H9 (cell line): ENCODE measurements around the gene CCND2. TPM values are rescaled to one million over a fixed set of nuclear protein-coding genes. Genes with fewer than 3 reads are reported as not detected.

ENCODE experiments used
- DNase-seq: peaks from one replicate; pipeline ENCODE4 v3.0.0-alpha.2; 2017
- H2AFZ ChIP-seq: one replicate; pipeline ENCODE4 v1.6.1; 2013; ENCODE audit warnings: mild to moderate bottlenecking, low read length, control low read depth, moderate library complexity
- H2AK5ac ChIP-seq: 2 replicates; pipeline ENCODE4 v1.6.1; 2013; ENCODE audit warnings: low read length, control low read depth, mixed read lengths; ENCODE audit not compliant: insufficient read length
- H2BK120ac ChIP-seq: one replicate; pipeline ENCODE4 v1.6.1; 2013; ENCODE audit warnings: low read depth, mild to moderate bottlenecking, low read length, control low read depth, inconsistent platforms; ENCODE audit not compliant: poor library complexity, severe bottlenecking
- H2BK12ac ChIP-seq: 2 replicates; pipeline ENCODE4 v1.6.1; 2013; ENCODE audit warnings: low read length, control low read depth, mixed read lengths, low read depth; ENCODE audit not compliant: insufficient read length
- H2BK15ac ChIP-seq: 2 replicates; pipeline ENCODE4 v1.6.1; 2013; ENCODE audit warnings: low read depth, low read length, control low read depth
- H2BK20ac ChIP-seq: one replicate; pipeline ENCODE4 v1.6.1; 2013; ENCODE audit warnings: low read depth, mild to moderate bottlenecking, low read length, control low read depth, inconsistent platforms; ENCODE audit not compliant: poor library complexity, severe bottlenecking
- H2BK5ac ChIP-seq: 2 replicates; pipeline ENCODE4 v1.6.1; 2013; ENCODE audit warnings: low read length, control low read depth, mixed read lengths; ENCODE audit not compliant: insufficient read length
- H3K14ac ChIP-seq: 2 replicates; pipeline ENCODE4 v1.6.1; 2013; ENCODE audit warnings: low read length, control low read depth; ENCODE audit not compliant: insufficient read depth
- H3K18ac ChIP-seq: 2 replicates; pipeline ENCODE4 v1.6.1; 2013; ENCODE audit warnings: low read depth, mild to moderate bottlenecking, mixed read lengths, low read length, control low read depth; ENCODE audit not compliant: insufficient read length
- H3K23ac ChIP-seq: 2 replicates; pipeline ENCODE4 v1.6.1; 2013; ENCODE audit warnings: low read length, control low read depth, mixed read lengths, low read depth; ENCODE audit not compliant: insufficient read length
- H3K23me2 ChIP-seq: 2 replicates; pipeline ENCODE4 v1.6.1; 2013; ENCODE audit warnings: low read depth, mild to moderate bottlenecking, mixed read lengths, low read length, control low read depth; ENCODE audit not compliant: insufficient read length, poor library complexity, severe bottlenecking
- H3K27ac ChIP-seq: 2 replicates; pipeline ENCODE4 v1.5.1; 2013; ENCODE audit warnings: low read length, control low read depth, mixed read lengths, low read depth; ENCODE audit not compliant: insufficient read length
- H3K27me3 ChIP-seq: 2 replicates; pipeline ENCODE4 v1.6.1; 2013; ENCODE audit warnings: low read length, control low read depth, inconsistent platforms; ENCODE audit not compliant: insufficient read depth
- H3K4ac ChIP-seq: 2 replicates; pipeline ENCODE4 v1.6.1; 2013; ENCODE audit warnings: low read depth, mild to moderate bottlenecking, control low read depth, inconsistent platforms, low read length, moderate library complexity
- H3K4me1 ChIP-seq: 2 replicates; pipeline ENCODE4 v1.6.1; 2013; ENCODE audit warnings: low read length, control low read depth, inconsistent platforms; ENCODE audit not compliant: insufficient read depth
- H3K4me2 ChIP-seq: 2 replicates; pipeline ENCODE4 v1.6.1; 2013; ENCODE audit warnings: low read length, control low read depth, mixed read lengths; ENCODE audit not compliant: insufficient read length, insufficient read depth
- H3K56ac ChIP-seq: 2 replicates; pipeline ENCODE4 v1.6.1; 2013; ENCODE audit warnings: low read depth, mild to moderate bottlenecking, mixed read lengths, low read length, control low read depth; ENCODE audit not compliant: insufficient read length
- H3K79me1 ChIP-seq: 2 replicates; pipeline ENCODE4 v1.6.1; 2013; ENCODE audit warnings: low read depth, mild to moderate bottlenecking, moderate library complexity, low read length, control low read depth, inconsistent platforms; ENCODE audit not compliant: insufficient read depth, poor library complexity, severe bottlenecking
- H3K79me2 ChIP-seq: 2 replicates; pipeline ENCODE4 v1.6.1; 2013; ENCODE audit warnings: low read length, control low read depth, inconsistent platforms; ENCODE audit not compliant: insufficient read depth
- H3K9ac ChIP-seq: 2 replicates; pipeline ENCODE4 v1.6.1; 2013; ENCODE audit warnings: low read length, control low read depth, mixed read lengths; ENCODE audit not compliant: insufficient read length; ENCODE audit errors: extremely low read depth
- H3K9me3 ChIP-seq: one replicate; pipeline ENCODE4 v1.6.1; 2013; ENCODE audit warnings: low read depth, low read length, inconsistent platforms; ENCODE audit not compliant: control insufficient read depth
- H3T11ph ChIP-seq: one replicate; pipeline ENCODE4 v1.6.1; 2013; ENCODE audit warnings: mild to moderate bottlenecking, low read length, control low read depth, inconsistent platforms
- H4K20me1 ChIP-seq: one replicate; pipeline ENCODE4 v1.6.1; 2013; ENCODE audit not compliant: control insufficient read depth, insufficient read length, insufficient read depth
- H4K5ac ChIP-seq: 2 replicates; pipeline ENCODE4 v1.6.1; 2013; ENCODE audit warnings: low read depth, mild to moderate bottlenecking, mixed read lengths, low read length, control low read depth; ENCODE audit not compliant: insufficient read length
- H4K8ac ChIP-seq: replicated peaks from 2 replicates; pipeline ENCODE4 v1.6.1; 2013; ENCODE audit warnings: low read length, control low read depth, mixed read lengths, low read depth; ENCODE audit not compliant: insufficient read length
- H4K91ac ChIP-seq: 2 replicates; pipeline ENCODE4 v1.6.1; 2013; ENCODE audit warnings: low read depth, mild to moderate bottlenecking, moderate library complexity, mixed read lengths, low read length, control low read depth; ENCODE audit not compliant: insufficient read length
- H3K27ac Mint-ChIP-seq, 3 experiments: 2 replicates in 2 of 3; 3 replicates in 1 of 3; pipeline ENCODE4 v1.8.0; 2020 to 2021; ENCODE audit warnings: mixed read lengths in 3 of 3, mild to moderate bottlenecking in 1 of 3, moderate library complexity in 1 of 3
- H3K27me3 Mint-ChIP-seq: 2 replicates; pipeline ENCODE4 v1.8.0; 2021; ENCODE audit warnings: low read depth, mild to moderate bottlenecking, moderate library complexity, mixed read lengths
- H3K36me3 Mint-ChIP-seq, 3 experiments: 2 replicates in 2 of 3; 3 replicates in 1 of 3; pipeline ENCODE4 v1.8.0; 2020 to 2021; ENCODE audit warnings: low read depth in 3 of 3, mixed read lengths in 3 of 3; ENCODE audit not compliant: insufficient read depth in 1 of 3
- H3K4me1 Mint-ChIP-seq, 2 experiments: 2 replicates each; pipeline ENCODE4 v1.8.0; 2020; ENCODE audit warnings: mixed read lengths in 2 of 2
- H3K4me3 Mint-ChIP-seq, 2 experiments: 2 replicates in 1 of 2; 3 replicates in 1 of 2; pipeline ENCODE4 v1.8.0; 2020 to 2021; ENCODE audit warnings: mild to moderate bottlenecking in 2 of 2, mixed read lengths in 2 of 2, moderate library complexity in 1 of 2
- H3K9me3 Mint-ChIP-seq, 2 experiments: 2 replicates in 1 of 2; 3 replicates in 1 of 2; pipeline ENCODE4 v1.8.0; 2020; ENCODE audit warnings: mild to moderate bottlenecking in 2 of 2, mixed read lengths in 2 of 2, moderate library complexity in 1 of 2
- whole genome bisulfite sequencing: extraction: QIAGEN DNeasy Blood & Tissue Kit; methylation state at CpG from one replicate; pipeline ENCODE4 v1.1.7; 2013; ENCODE audit warnings: missing lambda C conversion rate, low lambda C conversion rate, mixed read lengths; ENCODE audit not compliant: insufficient read length; ENCODE audit errors: extremely low coverage; 5-methylcytosine and 5-hydroxymethylcytosine counted together
- total RNA-seq: library from RNA; stranded (reverse); gene quantifications from 2 replicates; pipeline ENCODE4 v1.2.1, GENCODE V29; 2021
- TF ChIP-seq, protein P1 (sequence below): fragments of 200-600 bp; sonication (generic); conservative IDR thresholded peaks from 3 replicates; pipeline ENCODE4 v1.8.0; 2021; ENCODE audit warnings: antibody characterized with exemption, mild to moderate bottlenecking

Gene CCND2
- total RNA-seq, 1 experiment from 2014 or later = 104 TPM

DNA sequence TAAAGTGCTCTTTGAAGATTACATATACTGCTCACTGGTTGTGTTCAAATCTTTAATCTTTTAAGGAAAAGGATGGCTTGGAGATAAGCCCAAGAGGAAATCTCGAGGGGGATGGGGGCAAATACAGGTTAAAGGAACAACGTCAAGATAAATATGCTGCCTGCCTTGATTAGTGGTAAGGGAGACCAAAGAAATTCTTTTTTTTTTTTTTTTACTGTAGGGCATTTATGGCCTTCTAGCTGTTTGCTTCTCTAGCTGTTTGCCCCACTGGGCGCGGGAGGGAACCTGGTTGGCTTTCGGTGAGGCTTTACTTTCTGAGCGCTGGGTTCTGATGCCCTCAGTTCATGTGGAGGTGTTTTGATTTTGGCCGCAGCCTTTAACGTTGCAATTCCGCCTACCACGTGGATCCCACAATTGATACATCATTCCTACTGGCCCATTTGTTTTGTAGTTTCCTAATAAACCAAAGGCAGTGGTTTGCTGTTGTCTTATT lies 5.7 kb downstream of the CCND2 start:
- Histone ChIP-seq H3K23me2 (peaks cover 12% of the 10 kb centered on the region), H3K23ac (no peak overlapping the region), H3K4me1 (peaks cover 9% of the 10 kb centered on the region), H2BK120ac (no peak overlapping the region), H4K91ac (no peak overlapping the region), H2AFZ (no peak overlapping the region), H3K27me3 (no peaks in the 10 kb centered on the region), H3K18ac (no peak overlapping the region), H4K20me1 (peaks cover 2% of the 10 kb centered on the region), H3K79me2 (peaks cover 16% of the 10 kb centered on the region), H3K56ac (no peak overlapping the region), H3K9me3 (no peaks in the 10 kb centered on the region), H3K9ac (no peak overlapping the region), H3K4me2 (no peak overlapping the region), H2BK5ac (no peak overlapping the region), H3K27ac (no peak overlapping the region), H3K4ac (no peak overlapping the region), H4K8ac (no peak overlapping the region), H3K79me1 (peaks cover 2% of the 10 kb centered on the region), H3T11ph (no peak overlapping the region), H2BK20ac (no peak overlapping the region), H2BK12ac (no peak overlapping the region), H3K14ac (no peak overlapping the region), H4K5ac (no peak overlapping the region), H2BK15ac (no peak overlapping the region), H2AK5ac (no peak overlapping the region)
- Mint-ChIP-seq H3K27me3 (peaks cover 8% of the 10 kb centered on the region), H3K27ac (peak overlapping the region in 2 of 3 experiments; percentile 60 to 86; a peak in 2 of 7 replicates), H3K36me3 (peaks cover 79 to 83% (median 80%) of the 10 kb centered on the region in 3 experiments), H3K4me1 (peaks cover 33 to 41% of the 10 kb centered on the region in 2 experiments), H3K4me3 (no peak overlapping the region; a peak in 1 of 5 replicates), H3K9me3 (peaks cover 0 to 3% of the 10 kb centered on the region in 2 experiments; a peak in 1 of 5 replicates)
- TF ChIP-seq, protein P1, sequence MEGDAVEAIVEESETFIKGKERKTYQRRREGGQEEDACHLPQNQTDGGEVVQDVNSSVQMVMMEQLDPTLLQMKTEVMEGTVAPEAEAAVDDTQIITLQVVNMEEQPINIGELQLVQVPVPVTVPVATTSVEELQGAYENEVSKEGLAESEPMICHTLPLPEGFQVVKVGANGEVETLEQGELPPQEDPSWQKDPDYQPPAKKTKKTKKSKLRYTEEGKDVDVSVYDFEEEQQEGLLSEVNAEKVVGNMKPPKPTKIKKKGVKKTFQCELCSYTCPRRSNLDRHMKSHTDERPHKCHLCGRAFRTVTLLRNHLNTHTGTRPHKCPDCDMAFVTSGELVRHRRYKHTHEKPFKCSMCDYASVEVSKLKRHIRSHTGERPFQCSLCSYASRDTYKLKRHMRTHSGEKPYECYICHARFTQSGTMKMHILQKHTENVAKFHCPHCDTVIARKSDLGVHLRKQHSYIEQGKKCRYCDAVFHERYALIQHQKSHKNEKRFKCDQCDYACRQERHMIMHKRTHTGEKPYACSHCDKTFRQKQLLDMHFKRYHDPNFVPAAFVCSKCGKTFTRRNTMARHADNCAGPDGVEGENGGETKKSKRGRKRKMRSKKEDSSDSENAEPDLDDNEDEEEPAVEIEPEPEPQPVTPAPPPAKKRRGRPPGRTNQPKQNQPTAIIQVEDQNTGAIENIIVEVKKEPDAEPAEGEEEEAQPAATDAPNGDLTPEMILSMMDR = no peak
- WGBS = no CpG with 5 or more reads among the region's 10 CpGs
- no peak for DNase-seq
